Measurements from ENCODE around the gene PHC2. TPM values are rescaled to one million over a fixed set of nuclear protein-coding genes. Genes with fewer than 3 reads are reported as not detected.

PHC2 gene
- total and polyA plus RNA-seq, 8 donors = 70.8 to 140 (median 109) TPM

GRCh38 chr1:33407352-33408092 is 23.4 kb downstream of the PHC2 start:
- no peaks in the 10 kb centered on the region for H3K27me3 ChIP-seq
- peaks cover 0 to 12% (median 3%) of the 10 kb centered on the region in 4 donors for H3K4me1 ChIP-seq
- DNase-seq = no peak
- H3K4me3 ChIP-seq = no peak overlapping the region
- intact Hi-C loops (cut with DNase I; ENCODE audit: low total_unique reads) = no loop called here
- H3K36me3 ChIP-seq = no peaks in the 10 kb centered on the region
- no peak for TF ChIP-seq EP300 (IDR thresholded peaks at IDR 0.05)
- no peak for TF ChIP-seq CTCF (IDR thresholded peaks at IDR 0.05)
- no peak for TF ChIP-seq POLR2A (IDR thresholded peaks at IDR 0.05)
- 44 to 71% (median 60%) methylated on average over 1 of the region's 1 CpG for WGBS, 5 donors
- H3K27ac ChIP-seq = no peak overlapping the region
- no peaks in the 10 kb centered on the region for H3K9me3 ChIP-seq

GRCh38 chr1:33402206-33402605 is 28.7 kb downstream of the PHC2 start:
- WGBS, 5 donors = 76 to 95% (median 88%) methylated on average over 1 of the region's 1 CpG
- Histone ChIP-seq H3K27ac (no peak overlapping the region), H3K27me3 (no peaks in the 10 kb centered on the region), H3K4me1 (peaks cover 0 to 11% (median 0%) of the 10 kb centered on the region in 4 donors), H3K4me3 (no peak overlapping the region), H3K9me3 (no peaks in the 10 kb centered on the region), H3K36me3 (no peaks in the 10 kb centered on the region)
- TF ChIP-seq EP300 (IDR thresholded peaks at IDR 0.05) (no peak), CTCF (IDR thresholded peaks at IDR 0.05) (no peak)
- DNase-seq = no peak
- intact Hi-C loops (cut with DNase I; ENCODE audit: low total_unique reads) = no loop called here

- 90 to 98% (median 94%) methylated on average over 3 of the region's 3 CpGs for WGBS, 5 donors
- Histone ChIP-seq H3K27ac (no peak overlapping the region), H3K9me3 (no peaks in the 10 kb centered on the region), H3K4me1 (peaks cover 0 to 11% (median 0%) of the 10 kb centered on the region in 4 donors), H3K27me3 (no peaks in the 10 kb centered on the region), H3K36me3 (no peaks in the 10 kb centered on the region), H3K4me3 (no peak overlapping the region)
- intact Hi-C loops (cut with DNase I; ENCODE audit: low total_unique reads) = no loop called here
- no peak for DNase-seq
- TF ChIP-seq CTCF (IDR thresholded peaks at IDR 0.05) (no peak), EP300 (IDR thresholded peaks at IDR 0.05) (no peak)
Measured at GRCh38 chr1:33401471-33401870, 29.4 kb downstream of the PHC2 start.

- Histone ChIP-seq H3K27ac (no peak overlapping the region), H3K27me3 (no peaks in the 10 kb centered on the region), H3K4me1 (peaks cover 0 to 11% (median 0%) of the 10 kb centered on the region in 4 donors), H3K4me3 (no peak overlapping the region), H3K36me3 (no peaks in the 10 kb centered on the region), H3K9me3 (no peaks in the 10 kb centered on the region)
- TF ChIP-seq POLR2A (IDR thresholded peaks at IDR 0.05) (no peak), CTCF (IDR thresholded peaks at IDR 0.05) (no peak), EP300 (IDR thresholded peaks at IDR 0.05) (no peak), POLR2AphosphoS5 (IDR thresholded peaks at IDR 0.05) (no peak)
- WGBS, 5 donors = 52 to 65% (median 61%) methylated on average over 4 of the region's 4 CpGs
- no peak for DNase-seq
- intact Hi-C loops (cut with DNase I; ENCODE audit: low total_unique reads) = no loop called here
Measured at GRCh38 chr1:33400153-33400911, 30.6 kb downstream of the PHC2 start.
